IPS-18c (cell line): ENCODE results near the gene PXDN.
"Not testable (repeated sequence)": the region's sequence is repeated elsewhere in the genome, so short reads cannot be mapped to it uniquely, and the experiment has no call there.

Experiments used
- H3K4me3 ChIP-seq: 2 replicates; pipeline ENCODE4 v1.7.0; 2013; ENCODE audit warnings: low read depth, mild to moderate bottlenecking, low read length, moderate library complexity; ENCODE audit not compliant: insufficient read depth
- H3K9me3 ChIP-seq: one replicate; pipeline ENCODE4 v1.6.1; 2013; ENCODE audit warnings: mild to moderate bottlenecking, low read length, moderate library complexity; ENCODE audit not compliant: control insufficient read depth, insufficient read depth

PXDN gene

DNA sequence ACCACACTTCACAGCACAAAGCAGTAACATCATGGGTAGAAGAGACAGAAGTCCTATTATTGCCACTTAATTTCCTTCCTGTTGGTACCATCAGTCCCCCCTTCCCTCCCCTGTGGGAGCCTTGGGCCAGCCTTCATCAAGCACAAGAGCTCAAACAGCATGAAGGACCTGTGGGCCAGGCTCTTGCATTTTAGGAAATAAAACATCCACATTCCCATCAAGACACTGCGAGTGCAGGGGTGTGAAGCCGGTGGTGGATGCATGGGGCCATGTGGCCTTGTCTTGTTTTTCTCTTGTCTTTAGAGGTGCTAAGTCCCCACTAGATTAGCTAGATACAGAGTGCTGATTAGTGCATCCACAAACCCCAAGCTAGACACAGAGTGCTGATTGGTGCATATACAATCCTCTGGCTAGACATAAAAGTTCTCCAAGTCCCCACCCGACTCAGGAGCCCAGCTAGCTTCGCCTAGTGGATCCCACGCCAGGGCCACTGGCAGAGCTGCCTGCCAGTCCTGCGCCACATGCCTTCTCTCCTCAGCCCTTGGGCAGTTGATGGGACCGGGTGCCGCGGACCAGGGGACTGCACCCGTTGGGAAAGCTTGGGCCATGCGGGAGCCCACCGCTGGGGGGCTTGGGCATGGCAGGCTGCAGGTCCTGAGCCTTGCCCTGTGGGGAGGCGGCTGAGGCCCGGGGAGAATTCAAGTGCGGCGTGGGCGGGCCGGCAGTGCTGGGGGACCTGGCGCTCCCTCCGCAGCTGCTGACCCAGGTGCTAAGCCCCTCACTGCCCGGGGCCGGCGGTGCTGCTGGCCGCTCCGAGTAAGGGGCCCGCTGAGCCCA is 14.7 kb upstream of the PXDN start:
- Histone ChIP-seq H3K9me3 (peaks cover 8% of the 10 kb centered on the region), H3K4me3 (no peak overlapping the region)

- H3K9me3 ChIP-seq = peaks cover 8% of the 10 kb centered on the region
- H3K4me3 ChIP-seq = no peak overlapping the region
Observed at GRCh38 chr2:1758171-1758570, 13.9 kb upstream of the PXDN start.

DNA sequence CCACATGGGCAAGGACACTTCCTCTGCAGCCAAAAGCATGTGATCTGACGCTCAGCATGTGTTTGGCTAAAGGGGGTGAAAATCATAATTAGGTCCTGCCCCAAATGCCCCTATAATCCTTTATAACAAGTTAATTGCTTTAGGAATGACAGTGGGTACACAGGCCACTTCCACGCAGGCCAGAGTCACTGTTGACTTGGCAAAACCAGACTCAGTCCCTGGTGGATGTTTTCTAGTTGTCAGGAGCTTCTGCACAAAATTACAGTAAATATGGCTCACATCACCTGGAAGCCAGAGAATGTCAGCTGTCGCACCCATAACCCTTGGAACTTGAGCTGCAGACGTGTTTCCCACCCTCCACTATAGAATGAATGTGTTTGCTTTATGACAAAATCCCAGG is 13.3 kb upstream of the PXDN start:
- H3K9me3 ChIP-seq = peaks cover 8% of the 10 kb centered on the region
- H3K4me3 ChIP-seq = no peak overlapping the region

GRCh38 chr2:1757146-1757545 is 12.8 kb upstream of the PXDN start:
- not testable (repeated sequence) for H3K9me3 ChIP-seq, H3K4me3 ChIP-seq

DNA sequence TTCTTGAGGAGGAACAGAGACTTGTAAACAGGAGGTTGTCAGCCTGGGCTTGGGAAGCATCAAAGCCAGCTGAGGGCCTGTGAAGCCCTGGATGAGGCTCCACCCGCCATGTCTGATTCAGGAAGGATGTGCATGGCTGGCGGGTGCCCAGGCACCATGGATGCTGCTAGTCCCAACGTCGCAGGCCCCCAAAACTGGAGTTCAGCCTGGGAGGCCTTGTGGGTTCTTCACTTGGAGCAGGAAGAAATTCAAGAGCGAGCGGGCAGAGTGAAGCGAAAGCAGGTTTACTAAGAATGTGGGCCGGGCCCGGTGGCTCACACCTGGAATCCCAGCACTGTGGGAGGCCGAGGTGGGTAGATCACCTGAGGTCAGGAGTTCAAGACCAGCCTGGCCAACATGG is 12.1 kb upstream of the PXDN start:
- H3K4me3 ChIP-seq = no peak overlapping the region
- peaks cover 8% of the 10 kb centered on the region for H3K9me3 ChIP-seq

DNA sequence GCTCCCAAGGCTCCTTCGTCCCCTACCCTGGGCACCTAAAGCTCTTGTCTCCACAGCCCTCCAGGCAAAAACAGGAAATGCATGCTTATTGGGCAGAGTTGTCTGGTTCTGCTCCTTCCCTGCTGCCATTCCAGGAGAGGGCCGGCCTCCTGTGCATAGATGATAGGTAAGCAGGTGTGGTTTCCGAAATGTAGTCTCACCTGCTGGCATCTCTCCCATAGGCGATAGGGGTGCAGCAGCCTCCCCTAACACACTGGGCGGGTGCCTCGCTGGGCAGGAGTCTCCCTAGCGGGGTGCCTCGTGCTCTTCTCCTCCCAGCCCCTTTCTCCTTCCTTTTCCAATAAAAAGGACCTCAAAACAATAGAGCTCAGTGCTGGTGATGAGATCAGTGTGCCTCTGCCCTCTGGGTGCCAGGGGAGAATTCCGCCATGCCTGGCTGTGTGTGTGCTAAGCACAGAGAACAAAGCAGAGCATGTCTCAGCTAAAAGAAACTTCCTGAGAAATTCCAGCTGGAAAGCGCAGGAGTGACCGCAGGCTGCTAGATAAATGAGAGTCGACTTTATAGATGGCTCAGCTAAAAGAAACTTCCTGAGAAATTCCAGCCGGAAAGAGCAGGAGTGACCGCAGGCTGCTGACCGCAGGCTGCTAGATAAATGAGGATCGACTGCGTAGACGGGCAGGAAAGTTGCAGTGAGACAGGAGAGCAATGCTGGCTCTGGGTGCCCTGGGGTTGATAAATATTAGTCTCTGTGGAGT is 11.3 kb upstream of the PXDN start:
- peaks cover 8% of the 10 kb centered on the region for H3K9me3 ChIP-seq
- H3K4me3 ChIP-seq = no peak overlapping the region

- H3K9me3 ChIP-seq = peaks cover 6% of the 10 kb centered on the region
- H3K4me3 ChIP-seq = peak overlapping the region; percentile 34; the same call in 1 of the 2 replicates
Observed at GRCh38 chr2:1754461-1755170, 10.3 kb upstream of the PXDN start.

DNA sequence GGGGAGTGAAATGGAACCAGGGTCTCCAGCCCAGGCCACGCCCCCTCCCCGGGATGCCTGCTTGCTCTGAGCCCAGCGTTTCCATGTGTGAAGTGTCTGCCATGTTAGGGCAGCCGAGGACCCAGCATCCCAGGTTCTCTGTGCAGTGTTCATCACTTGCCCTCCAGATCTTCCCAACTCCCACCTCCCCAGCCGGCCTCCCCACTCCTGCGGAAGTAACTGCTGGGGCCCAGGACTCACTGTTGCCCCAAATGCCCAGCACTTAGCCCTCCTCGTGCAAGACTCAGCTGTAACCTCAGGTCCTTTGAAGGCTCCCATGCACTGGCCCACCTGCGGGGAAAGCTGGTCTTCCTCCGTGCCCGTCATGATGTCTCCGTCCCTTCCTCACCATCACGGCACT is 9.7 kb upstream of the PXDN start:
- H3K4me3 ChIP-seq = peak overlapping the region; percentile 34; the same call in 1 of the 2 replicates
- H3K9me3 ChIP-seq = peaks cover 6% of the 10 kb centered on the region

- peaks cover 6% of the 10 kb centered on the region for H3K9me3 ChIP-seq
- H3K4me3 ChIP-seq = no peak overlapping the region
Observed at GRCh38 chr2:1752751-1753150, 8.4 kb upstream of the PXDN start.

GRCh38 chr2:1751767-1752725 is 7.7 kb upstream of the PXDN start:
- Histone ChIP-seq H3K9me3 (peaks cover 6% of the 10 kb centered on the region), H3K4me3 (no peak overlapping the region)

DNA sequence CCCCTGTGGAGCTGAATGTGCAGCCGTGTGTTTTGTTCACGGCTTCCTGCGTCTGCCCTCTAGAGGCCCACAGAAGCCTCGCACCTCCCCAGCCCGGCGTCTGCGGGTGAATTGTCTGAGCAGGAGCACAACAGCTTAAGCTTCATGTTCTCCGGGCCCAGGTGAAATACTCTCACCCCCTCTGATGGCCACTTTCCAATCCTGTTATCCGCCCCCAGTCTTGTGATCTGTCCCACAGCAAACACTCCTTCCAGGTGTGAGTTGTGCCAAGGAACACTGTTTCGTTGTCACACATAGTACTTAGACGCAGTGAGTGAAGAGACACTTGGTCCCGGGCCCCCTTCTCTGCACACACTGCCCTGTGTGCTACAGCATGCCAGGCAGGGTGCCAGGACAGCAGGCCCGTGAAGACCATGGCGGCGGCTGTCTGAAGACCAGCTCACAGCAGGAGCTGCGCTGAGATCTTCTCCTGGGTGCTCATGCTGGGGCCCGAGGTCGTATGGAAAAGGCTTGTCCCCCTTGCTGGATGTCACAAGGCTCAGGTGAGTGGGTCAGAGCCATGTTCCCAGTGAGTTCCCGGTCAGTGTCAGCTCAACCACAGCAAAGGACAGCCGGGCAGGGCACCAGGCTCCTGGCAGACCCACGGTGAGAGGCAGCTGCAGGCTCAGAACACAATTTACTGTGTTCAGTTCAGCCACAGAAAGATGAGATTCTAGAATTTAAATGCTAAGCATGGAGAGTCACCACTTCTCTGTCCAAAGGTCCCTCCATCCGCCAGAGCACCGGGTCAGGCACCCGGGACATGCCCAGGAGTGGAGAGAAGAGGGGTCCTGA is 6.8 kb upstream of the PXDN start:
- Histone ChIP-seq H3K9me3 (peaks cover 6% of the 10 kb centered on the region), H3K4me3 (no peak overlapping the region; the same call in 1 of the 2 replicates)

GRCh38 chr2:1750270-1750932 is 6.1 kb upstream of the PXDN start:
- Histone ChIP-seq H3K4me3 (no peak overlapping the region), H3K9me3 (peaks cover 6% of the 10 kb centered on the region)

GRCh38 chr2:1749489-1750119 is 5.3 kb upstream of the PXDN start:
- no peak overlapping the region for H3K4me3 ChIP-seq
- H3K9me3 ChIP-seq = peaks cover 4% of the 10 kb centered on the region

- H3K9me3 ChIP-seq = no peaks in the 10 kb centered on the region
- no peak overlapping the region for H3K4me3 ChIP-seq
Observed at GRCh38 chr2:1748741-1749488, 4.6 kb upstream of the PXDN start.
